ENCODE measurements around the gene ADAM21.

ADAM21 gene

GRCh38 chr14:70489579-70490200 is 37.7 kb downstream of the ADAM21 start:
- TF ChIP-seq EP300 (IDR thresholded peaks at IDR 0.05; ENCODE audit: borderline replicate concordance) (peak; percentile 69), FOXM1 (IDR thresholded peaks at IDR 0.05; ENCODE audit: borderline replicate concordance, low read depth) (no peak), CEBPB (IDR thresholded peaks at IDR 0.05) (no peak), NFIC (IDR thresholded peaks at IDR 0.05) (peak; percentile 57), TCF12 (IDR thresholded peaks at IDR 0.05; ENCODE audit: low read depth) (peak; percentile 71; the same call in 1 of the 2 replicates), TAF1 (IDR thresholded peaks at IDR 0.05; ENCODE audit: low read depth) (no peak), TEAD4 (IDR thresholded peaks at IDR 0.05) (peak; percentile 82), USF1 (IDR thresholded peaks at IDR 0.05) (no peak; the same call in 1 of the 2 replicates)

- no peak for TF ChIP-seq MAX (IDR thresholded peaks at IDR 0.05)
- no peak for TF ChIP-seq CREB1 (IDR thresholded peaks at IDR 0.05; ENCODE audit: low read depth)
- TF ChIP-seq TCF12 (IDR thresholded peaks at IDR 0.05; ENCODE audit: low read depth), result no peak
- no peak for TF ChIP-seq FOXM1 (IDR thresholded peaks at IDR 0.05; ENCODE audit: borderline replicate concordance, low read depth)
- TF ChIP-seq CEBPB (IDR thresholded peaks at IDR 0.05), result no peak
- no peak for TF ChIP-seq YY1 (IDR thresholded peaks at IDR 0.05; ENCODE audit: low read depth)
- TF ChIP-seq EGR1 (IDR thresholded peaks at IDR 0.05), result no peak
- TF ChIP-seq USF1 (IDR thresholded peaks at IDR 0.05), result no peak
- TF ChIP-seq REST (IDR thresholded peaks at IDR 0.05; ENCODE audit: low read depth), result no peak
These were observed 46.2 kb downstream of the ADAM21 start for GRCh38 chr14:70498191-70498590.

Data from Ishikawa (cell line).